OCI-LY7 (cell line): ENCODE results near the gene PARP16. TPM values are rescaled to one million over a fixed set of nuclear protein-coding genes. Genes with fewer than 3 reads are reported as not detected.

Experiments used
- BruUV-seq: library from RNA; stranded (reverse); fragments of 400-500 nt; replicated peaks from 2 replicates; lab custom pipeline; 2021; lab: Mats Ljungman, UMichigan
- CTCF ChIA-PET: fragments of 300-600 bp; sonication (Branson Sonifier 250); formaldehyde crosslinking; loops from one replicate; lab custom pipeline; 2022; ENCODE audit warnings: antibody characterized with exemption; ENCODE audit not compliant: unreplicated experiment; lab: Charles Lee
- POLR2A ChIA-PET: fragments of 300-600 bp; sonication (Branson Sonifier 250); formaldehyde crosslinking; loops from one replicate; lab custom pipeline; 2022; ENCODE audit warnings: antibody characterized with exemption; lab: Charles Lee
- DNase-seq: peaks from one replicate; pipeline ENCODE4 v3.0.0-alpha.2; 2015; ENCODE audit warnings: low spot score
- H2AFZ ChIP-seq: fragments of 200-600 bp; sonication (generic), shearing (Covaris generic); 2 replicates; pipeline ENCODE4 v1.6.1; 2014; ENCODE audit warnings: mild to moderate bottlenecking, antibody characterized with exemption, low read length, moderate library complexity
- H3K27ac ChIP-seq: fragments of 200-600 bp; sonication (generic); 2 replicates; pipeline ENCODE4 v1.5.1; 2014; ENCODE audit warnings: mixed run types, low read depth, mild to moderate bottlenecking, moderate library complexity, low read length, inconsistent platforms; ENCODE audit not compliant: poor library complexity, severe bottlenecking
- H3K36me3 ChIP-seq: fragments of 200-600 bp; sonication (generic); 2 replicates; pipeline ENCODE4 v1.6.1; 2014; ENCODE audit warnings: mild to moderate bottlenecking, antibody characterized with exemption, low read length, moderate library complexity, mixed read lengths; ENCODE audit not compliant: insufficient read depth
- H3K4me1 ChIP-seq: fragments of 200-600 bp; sonication (generic); 2 replicates; pipeline ENCODE4 v1.5.1; 2014; ENCODE audit warnings: mild to moderate bottlenecking, low read length; ENCODE audit not compliant: insufficient read depth, poor library complexity, severe bottlenecking
- H3K4me2 ChIP-seq: fragments of 200-600 bp; sonication (generic); 2 replicates; pipeline ENCODE4 v1.6.1; 2014; ENCODE audit warnings: mild to moderate bottlenecking, low read length
- H3K4me3 ChIP-seq: fragments of 200-600 bp; sonication (generic); 2 replicates; pipeline ENCODE4 v1.5.1; 2014; ENCODE audit warnings: mild to moderate bottlenecking, low read depth, low read length; ENCODE audit not compliant: poor library complexity, severe bottlenecking
- H3K79me2 ChIP-seq: fragments of 200-600 bp; sonication (generic); 2 replicates; pipeline ENCODE4 v1.6.1; 2016; ENCODE audit warnings: low read depth, mild to moderate bottlenecking, low read length, moderate library complexity, mixed read lengths; ENCODE audit not compliant: insufficient read depth
- H3K9me2 ChIP-seq: fragments of 200-600 bp; sonication (generic); 2 replicates; pipeline ENCODE4 v1.6.1; 2016; ENCODE audit warnings: mild to moderate bottlenecking, low read length, mixed read lengths; ENCODE audit not compliant: insufficient read depth
- H3K9me3 ChIP-seq: fragments of 200-600 bp; sonication (generic); 2 replicates; pipeline ENCODE4 v1.6.1; 2014; ENCODE audit warnings: mild to moderate bottlenecking, mixed run types, low read length, mixed read lengths
- H4K20me1 ChIP-seq: fragments of 200-600 bp; sonication (generic); 2 replicates; pipeline ENCODE4 v1.6.1; 2014; ENCODE audit warnings: mild to moderate bottlenecking, antibody characterized with exemption, low read length, moderate library complexity, mixed read lengths; ENCODE audit not compliant: insufficient read depth
- EZH2phosphoT487 ChIP-seq: fragments of 200-600 bp; sonication (generic); IDR thresholded peaks from 2 replicates; pipeline ENCODE4 v1.6.1; 2018; ENCODE audit warnings: low read depth, borderline replicate concordance, mild to moderate bottlenecking, mixed run types, antibody characterized with exemption, low read length, moderate library complexity, mixed read lengths
- intact Hi-C: fragments of 100-400 bp; cut with micrococcal nuclease; formaldehyde crosslinking; loops from one replicate; pipeline ENCODE4 v1.10.0; 2022; ENCODE audit not compliant: unreplicated experiment
- total RNA-seq, 2 experiments: library from RNA; depleted of rRNA in 1 of 2; stranded (reverse); fragments of >200 nt in 1 of 2; shearing (Covaris generic) in 1 of 2; gene quantifications; 2 replicates each; pipeline ENCODE4 v1.2.3, GENCODE V29; 2014 to 2022
- TF ChIP-seq, protein P1 (sequence below): fragments of 200-600 bp; sonication (generic); conservative IDR thresholded peaks from 2 replicates; pipeline ENCODE4 v1.5.1; 2014; ENCODE audit warnings: mild to moderate bottlenecking, antibody characterized with exemption, low read length, moderate library complexity, mixed read lengths

The PARP16 gene
- total RNA-seq, 2 experiments from 2014 or later, result 21.2 to 24.9 TPM

DNA sequence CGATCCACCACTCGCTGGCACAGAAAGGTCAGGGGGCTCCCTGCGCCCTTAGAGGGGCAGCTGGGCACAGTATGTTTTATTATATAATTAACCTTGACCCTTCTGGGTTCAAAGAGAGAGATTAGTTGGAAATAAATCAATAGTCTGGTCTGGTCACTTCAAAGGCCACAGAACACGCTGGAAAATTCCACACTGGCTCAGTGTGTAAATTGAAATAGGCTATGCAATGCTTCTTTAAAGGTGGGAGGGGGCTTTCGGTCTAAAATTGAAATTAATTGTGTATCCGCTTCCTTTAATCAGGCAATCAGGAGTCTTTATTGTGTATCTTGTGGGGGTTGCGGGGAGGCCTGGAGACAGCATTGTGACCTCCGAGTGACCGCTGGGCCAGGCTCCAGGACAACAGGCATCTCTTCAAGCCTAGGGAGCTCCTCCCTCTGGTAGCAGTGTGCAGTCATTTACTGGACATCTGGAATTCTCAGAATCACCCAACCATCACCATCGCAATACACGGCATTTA is 25.8 kb upstream of the PARP16 start:
- Histone ChIP-seq H4K20me1 (no peaks in the 10 kb centered on the region), H3K36me3 (no peaks in the 10 kb centered on the region), H3K9me3 (no peaks in the 10 kb centered on the region), H3K4me2 (no peak overlapping the region), H3K79me2 (no peaks in the 10 kb centered on the region), H2AFZ (no peak overlapping the region), H3K27ac (no peak overlapping the region), H3K4me1 (no peaks in the 10 kb centered on the region), H3K4me3 (no peak overlapping the region), H3K9me2 (no peaks in the 10 kb centered on the region)
- CTCF ChIA-PET, result no interaction called here
- intact Hi-C loops, result no loop called here
- POLR2A ChIA-PET, result no interaction called here
- DNase-seq, result no peak
- TF ChIP-seq, protein P1, sequence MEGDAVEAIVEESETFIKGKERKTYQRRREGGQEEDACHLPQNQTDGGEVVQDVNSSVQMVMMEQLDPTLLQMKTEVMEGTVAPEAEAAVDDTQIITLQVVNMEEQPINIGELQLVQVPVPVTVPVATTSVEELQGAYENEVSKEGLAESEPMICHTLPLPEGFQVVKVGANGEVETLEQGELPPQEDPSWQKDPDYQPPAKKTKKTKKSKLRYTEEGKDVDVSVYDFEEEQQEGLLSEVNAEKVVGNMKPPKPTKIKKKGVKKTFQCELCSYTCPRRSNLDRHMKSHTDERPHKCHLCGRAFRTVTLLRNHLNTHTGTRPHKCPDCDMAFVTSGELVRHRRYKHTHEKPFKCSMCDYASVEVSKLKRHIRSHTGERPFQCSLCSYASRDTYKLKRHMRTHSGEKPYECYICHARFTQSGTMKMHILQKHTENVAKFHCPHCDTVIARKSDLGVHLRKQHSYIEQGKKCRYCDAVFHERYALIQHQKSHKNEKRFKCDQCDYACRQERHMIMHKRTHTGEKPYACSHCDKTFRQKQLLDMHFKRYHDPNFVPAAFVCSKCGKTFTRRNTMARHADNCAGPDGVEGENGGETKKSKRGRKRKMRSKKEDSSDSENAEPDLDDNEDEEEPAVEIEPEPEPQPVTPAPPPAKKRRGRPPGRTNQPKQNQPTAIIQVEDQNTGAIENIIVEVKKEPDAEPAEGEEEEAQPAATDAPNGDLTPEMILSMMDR, result no peak
- no peak for TF ChIP-seq EZH2phosphoT487
- BruUV-seq, result no TSS peak

- no peak overlapping the region for H3K27ac ChIP-seq
- no peaks in the 10 kb centered on the region for H4K20me1 ChIP-seq
- no peaks in the 10 kb centered on the region for H3K36me3 ChIP-seq
- no peak overlapping the region for H3K4me2 ChIP-seq
- H3K9me2 ChIP-seq, result no peaks in the 10 kb centered on the region
- ChIA-PET POLR2A (no interaction called here), CTCF (no interaction called here)
- no peak overlapping the region for H3K4me3 ChIP-seq
- H2AFZ ChIP-seq, result no peak overlapping the region
- intact Hi-C loops, result no loop called here
- TF ChIP-seq, protein P1, result no peak
- no peak for TF ChIP-seq EZH2phosphoT487
- no peak for DNase-seq
- no peaks in the 10 kb centered on the region for H3K79me2 ChIP-seq
- no peaks in the 10 kb centered on the region for H3K4me1 ChIP-seq
- BruUV-seq, result no TSS peak
- H3K9me3 ChIP-seq, result no peaks in the 10 kb centered on the region
Measured at GRCh38 chr15:65311760-65312159, 25.1 kb upstream of the PARP16 start.

- H3K9me2 ChIP-seq, result no peaks in the 10 kb centered on the region
- no TSS peak for BruUV-seq
- no peaks in the 10 kb centered on the region for H4K20me1 ChIP-seq
- TF ChIP-seq EZH2phosphoT487, result no peak
- TF ChIP-seq, protein P1, result no peak
- CTCF ChIA-PET, result interaction anchor here (0.7 kb wide), 1 partner anchor 24 kb away, joined by 5 read pairs; the partner anchor contains the start of gene PARP16
- intact Hi-C loops, result no loop called here
- H3K9me3 ChIP-seq, result no peaks in the 10 kb centered on the region
- H2AFZ ChIP-seq, result no peak overlapping the region
- POLR2A ChIA-PET, result no interaction called here
- no peaks in the 10 kb centered on the region for H3K36me3 ChIP-seq
- H3K79me2 ChIP-seq, result no peaks in the 10 kb centered on the region
- H3K4me2 ChIP-seq, result no peak overlapping the region
- no peak for DNase-seq
- no peak overlapping the region for H3K4me3 ChIP-seq
- no peak overlapping the region for H3K27ac ChIP-seq
- peaks cover 11% of the 10 kb centered on the region for H3K4me1 ChIP-seq
Measured at GRCh38 chr15:65310431-65311137, 23.9 kb upstream of the PARP16 start.
